HT1080 (cell line): ENCODE measurements around the gene NOPCHAP1. TPM values are rescaled to one million over a fixed set of nuclear protein-coding genes. Genes with fewer than 3 reads are reported as not detected.
"Not testable (repeated sequence)": the region's sequence is repeated elsewhere in the genome, so short reads cannot be mapped to it uniquely, and the experiment has no call there.

ENCODE experiments used
- DNase-seq: peaks from one replicate; pipeline ENCODE4 v3.0.0-alpha.2; 2015; ENCODE audit warnings: low read depth
- polyA plus RNA-seq, 2 experiments: library from polyadenylated mRNA; depleted of rRNA; stranded (reverse); fragments of >200 nt; gene quantifications; 2 replicates each; pipeline ENCODE4 v1.2.3, GENCODE V29; 2015
- total RNA-seq: library from RNA; depleted of rRNA; stranded (reverse); fragments of >200 nt; shearing (Covaris generic); gene quantifications from 2 replicates; pipeline ENCODE4 v1.2.3, GENCODE V29; 2014; rRNA removed

The NOPCHAP1 gene, protein sequence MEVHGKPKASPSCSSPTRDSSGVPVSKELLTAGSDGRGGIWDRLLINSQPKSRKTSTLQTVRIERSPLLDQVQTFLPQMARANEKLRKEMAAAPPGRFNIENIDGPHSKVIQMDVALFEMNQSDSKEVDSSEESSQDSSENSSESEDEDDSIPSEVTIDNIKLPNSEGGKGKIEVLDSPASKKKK
- 14.8 and 25.8 TPM in 2 replicates for total RNA-seq
- polyA plus RNA-seq (2015; cell fraction: cytosol; rRNA removed) = 11.5 and 16.5 TPM in 2 replicates
- 2.4 and 7.7 TPM in 2 replicates for polyA plus RNA-seq (2015; cell fraction: nucleus; rRNA removed)

DNA sequence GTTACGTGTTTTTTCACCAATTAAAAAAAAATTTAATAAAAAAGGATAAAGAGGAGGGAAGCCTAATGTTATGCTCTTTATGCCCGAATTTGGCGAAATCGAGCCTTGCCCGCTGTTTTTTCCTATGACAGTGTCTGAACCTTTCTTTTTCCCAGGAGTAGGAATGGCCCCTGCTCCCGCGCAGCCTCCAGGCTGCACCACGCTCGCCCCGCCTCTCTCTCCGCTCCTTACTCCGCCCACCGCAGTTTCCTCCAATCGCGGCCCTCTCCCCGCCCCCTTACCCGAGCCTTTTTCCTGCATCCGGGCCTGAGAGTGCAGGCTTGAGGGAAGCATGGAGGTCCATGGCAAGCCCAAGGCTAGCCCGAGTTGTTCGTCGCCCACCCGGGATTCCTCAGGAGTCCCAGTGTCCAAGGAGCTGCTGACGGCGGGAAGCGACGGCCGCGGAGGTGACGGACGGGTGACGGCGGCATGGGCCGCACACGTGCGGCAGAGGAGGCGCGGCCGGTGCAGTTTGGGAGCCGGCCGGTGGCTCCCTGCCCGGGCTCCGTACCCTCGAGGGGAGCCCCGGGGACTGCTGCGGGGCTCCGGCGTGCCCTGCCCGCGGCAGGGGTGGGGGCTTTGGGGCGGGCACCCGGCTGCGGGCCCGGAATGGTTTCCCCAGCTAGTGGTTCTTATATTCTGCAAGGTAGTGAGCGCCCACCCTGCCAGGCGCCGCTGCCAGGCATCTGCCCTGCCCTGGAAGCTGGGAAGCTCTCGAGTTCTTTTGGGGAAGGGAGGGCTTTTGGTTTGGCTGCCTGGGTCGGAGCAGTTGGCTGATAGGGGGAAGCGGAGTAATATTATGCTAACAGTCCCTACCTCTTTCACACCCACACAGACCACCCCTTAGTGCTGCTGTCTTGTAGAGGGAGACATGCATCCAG lies at the start of gene NOPCHAP1:
TSS of gene NOPCHAP1 (plus strand) at position 295 of the 920 bp plus-strand sequence. CDS start at position 332, 37 bp downstream.
- DNase-seq = peak; percentile 89

DNA sequence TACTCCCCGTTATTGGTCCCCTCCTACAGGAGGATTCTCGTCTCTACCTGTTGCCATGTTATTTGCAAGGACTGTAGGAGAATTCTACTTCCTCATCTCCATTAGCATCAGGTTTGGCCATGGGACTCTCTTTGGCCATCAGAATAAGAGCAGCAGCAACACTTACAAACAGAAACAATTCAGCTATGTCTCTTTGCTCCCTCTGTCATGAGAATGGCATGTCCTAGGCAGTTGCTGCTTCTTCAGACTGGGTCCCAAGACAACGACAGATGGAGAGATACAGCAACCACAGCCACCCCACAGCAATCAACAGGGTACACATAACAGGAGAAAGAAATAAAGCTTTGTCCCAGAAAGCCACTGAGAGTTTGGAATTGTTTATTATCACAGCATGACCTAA lies 47.7 kb upstream of the NOPCHAP1 start:
- no peak for DNase-seq

DNA sequence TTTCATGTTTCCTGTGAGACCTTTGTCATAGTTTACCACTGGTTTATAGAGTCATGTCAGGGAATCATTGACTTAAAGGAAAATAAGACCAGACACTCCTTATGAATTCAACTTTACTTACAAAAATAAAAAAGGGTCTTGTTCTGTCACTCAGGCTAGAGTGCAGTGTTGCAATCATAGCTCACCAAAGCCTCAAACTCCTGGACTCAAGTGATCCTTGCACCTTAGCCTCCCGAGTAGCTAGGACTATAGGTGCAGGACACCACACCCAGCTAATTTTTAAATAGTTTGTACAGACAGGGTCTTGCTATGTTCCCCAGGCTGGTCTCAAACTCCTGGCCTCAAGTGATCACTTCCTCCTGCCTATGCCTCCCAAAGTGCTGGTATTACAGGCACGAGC lies 47.0 kb upstream of the NOPCHAP1 start:
- DNase-seq = no peak

DNA sequence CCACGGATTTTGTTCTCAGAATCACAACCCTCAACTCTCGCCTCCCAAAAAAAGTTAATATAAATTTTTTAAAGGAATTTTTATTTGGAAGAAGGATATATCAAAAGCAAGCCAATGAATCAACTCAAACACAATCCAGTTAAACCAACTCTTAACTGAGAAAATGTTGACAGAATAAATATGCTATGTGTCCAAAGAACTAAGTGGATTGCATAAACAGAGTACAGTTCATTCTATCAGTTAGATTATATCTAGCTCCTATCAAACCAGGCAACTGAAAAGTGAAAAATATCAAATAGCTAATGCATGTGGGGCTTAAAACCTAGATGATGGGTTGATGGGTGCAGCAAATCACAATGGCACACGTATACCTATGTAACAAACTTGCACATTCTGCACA lies 44.7 kb upstream of the NOPCHAP1 start:
- no peak for DNase-seq

DNA sequence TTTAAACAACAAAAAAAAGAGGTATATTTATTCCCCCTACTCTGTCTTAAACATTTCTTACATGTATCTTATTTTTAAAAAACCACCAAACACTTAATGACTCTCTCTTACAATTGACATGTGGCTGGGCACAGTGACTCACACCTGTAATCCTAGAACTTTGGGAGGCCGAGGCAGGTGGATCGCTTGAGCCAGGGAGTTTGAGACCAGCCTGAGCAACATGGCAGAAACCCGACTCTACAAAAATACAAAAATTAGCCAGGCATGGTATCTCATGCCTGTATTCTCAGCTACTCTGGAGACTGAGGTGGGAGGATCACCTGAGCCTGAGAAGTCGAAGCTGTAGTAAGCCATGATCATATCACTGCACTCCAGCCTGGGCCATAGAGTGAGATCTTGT lies 44.0 kb upstream of the NOPCHAP1 start:
- peak; percentile 39 for DNase-seq

DNA sequence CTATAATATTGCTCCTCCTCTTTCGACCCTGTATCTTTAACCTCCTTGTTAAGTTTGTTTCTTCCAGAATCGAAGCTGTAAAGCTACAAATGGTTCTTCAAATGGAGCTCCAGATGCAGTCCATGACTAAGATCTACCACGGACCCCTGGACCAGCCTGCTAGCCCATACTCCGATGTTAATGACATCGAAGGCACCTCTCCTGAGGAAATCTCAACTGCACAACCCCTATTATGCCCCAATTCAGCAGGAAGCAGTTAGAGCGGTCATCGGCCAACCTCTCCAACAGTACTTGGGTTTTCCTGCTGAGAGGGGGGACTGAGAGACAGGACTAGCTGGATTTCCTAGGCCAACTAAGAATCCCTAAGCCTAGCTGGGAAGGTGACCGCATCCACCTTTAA lies 42.7 kb upstream of the NOPCHAP1 start:
- DNase-seq = not testable (repeated sequence)

DNA sequence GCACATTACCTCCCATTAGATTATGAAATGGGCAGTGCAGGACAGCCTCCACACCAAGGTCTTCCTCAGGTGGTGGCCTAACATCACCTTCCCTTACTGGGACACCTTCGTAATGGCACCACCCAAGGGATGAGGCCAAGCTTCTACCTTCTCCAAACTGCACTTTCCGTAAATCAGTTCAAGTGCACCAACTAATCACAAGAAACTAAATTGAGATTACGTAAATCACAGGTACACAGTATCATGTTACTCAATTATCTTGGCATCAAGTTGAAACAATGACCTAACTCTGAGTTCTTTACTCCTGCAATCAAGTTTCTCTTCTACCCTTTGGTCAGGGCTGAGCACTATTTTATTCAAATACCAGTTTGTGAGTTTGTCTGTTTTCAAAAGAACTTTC lies 41.9 kb upstream of the NOPCHAP1 start:
- no peak for DNase-seq

DNA sequence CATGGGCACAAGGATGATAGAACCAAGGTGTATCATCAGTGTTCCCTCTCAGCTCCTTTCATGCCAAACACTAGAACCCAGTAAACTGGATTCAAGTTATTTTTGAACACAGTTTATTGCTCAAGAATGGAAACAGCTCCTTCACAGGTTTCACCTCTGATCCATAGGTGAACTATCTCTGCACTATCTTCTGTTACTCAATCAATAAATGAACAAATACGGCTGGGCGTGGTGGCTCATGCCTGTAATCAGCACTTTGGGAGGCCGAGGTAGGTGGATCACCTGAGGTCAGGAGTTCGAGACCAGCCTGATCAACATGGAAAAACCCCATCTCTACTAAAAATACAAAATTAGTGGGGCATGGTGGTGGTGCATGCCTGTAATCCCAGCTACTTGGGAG lies 37.4 kb upstream of the NOPCHAP1 start:
- not testable (repeated sequence) for DNase-seq

DNA sequence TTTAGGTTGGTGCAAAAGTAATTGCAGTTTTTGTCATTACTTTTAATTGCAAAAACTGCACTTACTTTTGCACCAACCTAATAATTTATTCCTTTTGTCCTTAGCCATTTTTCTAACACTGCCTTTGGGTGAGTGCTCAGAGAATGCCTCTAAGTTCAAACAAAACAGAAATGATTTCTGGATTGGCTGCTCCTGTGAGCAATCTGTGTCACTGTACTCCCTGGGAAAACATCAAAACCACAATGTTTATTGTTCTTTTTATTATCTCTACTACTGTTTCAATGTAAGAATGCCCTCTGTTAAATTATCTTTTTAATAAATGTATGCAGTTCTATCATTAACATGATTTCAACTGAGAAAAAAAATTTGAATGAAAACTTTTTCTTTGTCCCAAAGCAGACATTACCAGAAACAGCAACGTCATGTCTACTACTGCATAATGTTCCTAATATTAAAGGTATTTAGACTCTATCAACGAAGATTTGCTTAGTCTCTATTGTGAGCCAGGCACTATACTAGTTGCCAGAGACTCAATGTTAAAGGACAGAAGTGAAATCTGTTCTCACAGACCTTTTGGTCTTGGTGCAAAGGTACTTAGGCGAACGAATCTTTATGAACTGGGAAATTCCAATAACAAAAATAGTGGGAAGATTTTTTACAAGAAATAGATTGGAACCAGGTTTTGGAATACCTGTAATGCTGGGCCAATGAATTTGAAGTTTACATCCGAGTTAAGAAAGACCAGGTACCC lies 34.2 kb upstream of the NOPCHAP1 start:
- no peak for DNase-seq

DNA sequence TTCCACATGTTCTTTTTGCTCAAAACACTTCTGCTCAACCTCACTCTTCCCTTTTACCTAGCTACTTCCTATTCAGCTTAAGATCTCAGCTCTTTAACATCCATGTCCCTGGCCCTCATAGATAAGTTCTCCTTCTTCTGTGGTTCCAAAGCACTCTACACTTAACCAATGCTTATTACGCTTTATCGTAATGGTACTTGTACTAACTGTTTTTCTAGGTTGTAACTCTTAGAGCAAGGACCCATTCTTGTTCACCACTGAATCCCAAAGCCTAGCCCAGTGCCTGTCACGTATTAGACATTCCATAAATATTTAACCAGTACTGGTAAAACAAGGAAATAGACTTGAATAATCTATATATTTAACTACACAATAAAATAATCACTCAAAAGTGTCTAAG lies 33.3 kb upstream of the NOPCHAP1 start:
- DNase-seq = no peak

DNA sequence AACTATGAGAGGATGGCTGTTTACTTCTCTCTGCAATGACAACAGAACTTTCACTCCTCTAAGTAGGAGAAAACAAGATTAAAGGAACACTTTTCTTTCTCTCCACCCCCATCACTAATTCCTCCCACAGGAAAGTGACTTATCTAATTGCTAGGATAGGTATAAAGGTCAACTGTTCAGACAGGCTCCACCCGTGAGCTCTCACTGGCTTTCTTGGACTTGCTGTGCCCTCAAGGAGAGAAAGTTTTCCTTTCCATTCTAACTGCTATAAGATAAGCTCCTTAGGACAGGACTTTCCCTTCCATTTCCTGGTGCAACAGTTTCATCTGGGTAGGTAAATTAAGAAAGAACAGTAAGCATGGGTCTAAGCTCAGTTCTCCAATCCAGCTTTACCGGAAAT lies 32.8 kb upstream of the NOPCHAP1 start:
- DNase-seq = no peak

DNA sequence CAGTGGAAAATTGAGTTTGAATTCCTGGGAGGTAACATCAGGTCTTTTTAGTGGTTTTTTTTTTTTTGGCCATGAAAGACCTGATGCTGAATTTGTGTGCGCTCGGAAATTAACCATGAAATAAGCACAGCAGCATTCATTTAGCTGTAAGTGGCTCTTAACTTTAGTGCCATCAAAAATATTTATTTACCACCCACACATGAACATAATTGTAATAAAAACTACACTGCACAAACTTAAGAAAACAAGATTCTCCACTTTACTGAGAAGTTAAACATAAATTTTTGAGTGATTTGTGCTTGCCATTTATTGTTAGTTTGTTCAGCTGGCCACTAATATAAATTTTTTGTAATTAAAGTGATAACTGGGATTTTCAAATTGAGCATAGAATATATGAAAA lies 30.4 kb upstream of the NOPCHAP1 start:
- DNase-seq = no peak

DNA sequence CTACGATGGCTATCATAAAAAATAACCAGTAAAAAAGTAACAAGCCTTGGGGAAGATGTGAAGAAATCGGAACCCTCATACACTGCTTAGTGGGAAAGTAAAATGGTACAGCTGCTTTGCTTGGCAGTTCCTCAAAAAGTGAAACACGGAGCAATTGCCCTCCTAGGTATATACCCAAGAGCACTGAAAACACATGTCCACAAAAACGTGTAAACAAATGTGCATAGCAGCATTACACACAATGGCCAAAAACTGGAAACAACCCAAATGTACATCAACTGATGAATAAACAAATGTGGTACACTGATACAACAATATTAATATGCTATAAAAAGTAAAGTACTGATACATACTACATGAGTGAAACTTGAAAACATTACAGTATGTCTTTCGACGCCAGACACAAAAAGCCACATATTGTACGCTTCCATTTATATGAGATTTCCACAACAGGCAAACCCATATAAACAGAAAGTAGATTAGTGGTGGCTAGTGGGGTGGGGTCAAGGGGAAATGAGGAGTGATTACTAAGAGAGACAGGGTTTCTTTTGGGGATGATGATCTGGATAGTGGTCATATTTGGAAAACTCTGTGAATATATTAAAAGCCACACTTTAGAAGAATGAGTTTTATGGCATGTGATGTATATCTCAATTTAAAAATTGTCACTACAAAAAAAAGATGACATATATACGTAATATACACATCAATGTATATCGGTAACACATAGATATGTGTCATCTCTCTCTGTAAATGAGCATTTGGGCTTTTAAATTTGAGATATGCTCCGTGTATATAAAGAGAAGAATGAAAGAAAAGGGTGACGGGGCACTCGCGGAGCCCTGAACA lies 29.0 kb upstream of the NOPCHAP1 start:
- peak; percentile 10 for DNase-seq

DNA sequence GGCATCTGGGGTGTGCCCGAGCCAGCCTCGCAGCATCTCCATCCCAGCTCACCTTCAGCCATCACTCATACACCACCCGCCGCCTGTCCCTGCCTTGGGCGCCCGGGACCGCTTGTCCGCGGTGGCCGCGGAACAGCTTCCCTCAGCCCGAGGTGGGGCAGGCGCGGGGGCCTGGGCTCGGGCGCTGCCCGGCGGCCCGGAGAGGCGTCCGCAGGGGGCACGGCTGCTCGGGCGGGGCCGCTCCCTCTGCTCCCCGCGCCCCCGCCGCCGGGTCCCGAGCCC lies 28.5 kb upstream of the NOPCHAP1 start:
- no peak for DNase-seq

DNA sequence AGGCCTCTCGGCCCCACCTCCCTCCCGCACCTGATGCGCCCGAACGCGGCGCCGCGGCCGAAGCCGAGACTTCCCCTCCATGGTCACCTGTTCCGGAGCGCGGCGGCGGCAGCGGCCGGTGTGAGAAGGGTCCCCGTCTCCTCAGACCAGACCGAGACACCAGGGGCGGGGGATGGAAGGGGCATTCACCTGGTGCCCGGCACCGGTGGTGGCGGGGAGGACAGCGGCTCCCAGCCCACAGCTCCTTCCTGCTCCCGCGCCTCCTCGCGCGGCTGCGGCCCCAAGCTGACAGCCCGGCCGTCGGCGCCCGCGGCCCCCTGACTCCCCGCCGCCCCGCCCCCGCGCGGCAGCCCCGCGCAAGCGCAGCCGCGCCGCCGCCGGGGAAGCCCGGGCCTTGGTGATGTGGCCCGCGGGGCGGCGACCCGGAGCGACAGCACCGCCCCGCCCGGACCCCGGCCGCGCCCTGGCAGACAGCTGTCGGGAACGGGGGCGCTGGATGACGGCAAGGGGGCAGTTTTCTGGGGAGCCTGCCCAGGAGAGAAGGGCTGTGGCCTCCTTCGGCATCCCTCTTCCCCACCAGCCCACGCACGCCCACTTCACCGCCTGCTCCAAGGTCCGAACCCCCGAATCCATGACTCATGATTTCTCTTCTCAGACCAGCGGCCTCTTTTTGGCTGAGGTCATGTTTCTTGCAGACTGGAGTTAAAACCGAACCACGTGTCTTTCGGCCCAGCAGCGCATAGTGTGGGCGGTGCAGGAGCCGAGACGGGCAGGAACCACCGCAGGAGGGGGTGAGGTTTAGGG lies 27.9 kb upstream of the NOPCHAP1 start, which contains the start of gene SLC41A2:
TSS of gene SLC41A2 (minus strand) at position 290 of the 804 bp plus-strand sequence. CDS start 29,763 bp downstream, outside the sequence.
- DNase-seq = peak; percentile 93

DNA sequence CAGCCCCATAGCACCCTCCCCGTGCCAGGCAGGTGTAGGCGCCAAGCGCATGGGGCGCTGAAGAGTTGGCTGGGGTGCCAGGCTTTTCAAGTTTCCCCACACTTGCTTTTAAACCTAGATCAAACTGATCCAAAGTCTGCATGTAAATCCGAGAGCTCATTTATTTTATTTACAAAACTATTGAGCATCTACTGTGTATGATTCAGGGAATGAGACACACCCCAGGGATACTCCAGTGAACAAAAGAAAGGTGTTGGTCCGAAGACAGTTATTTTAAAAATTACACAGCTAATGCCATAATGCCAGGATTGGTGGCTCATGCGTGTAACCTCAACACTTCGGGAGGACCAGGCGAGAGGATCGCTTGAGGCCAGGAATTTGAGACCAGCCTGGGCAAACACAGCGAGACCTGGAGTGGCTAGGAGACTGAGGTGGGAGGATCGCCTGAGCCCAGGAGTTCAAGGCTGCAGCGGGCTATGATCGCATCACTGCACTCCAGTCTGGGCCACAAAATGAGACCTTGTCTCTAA lies 27.2 kb upstream of the NOPCHAP1 start:
- no peak for DNase-seq

DNA sequence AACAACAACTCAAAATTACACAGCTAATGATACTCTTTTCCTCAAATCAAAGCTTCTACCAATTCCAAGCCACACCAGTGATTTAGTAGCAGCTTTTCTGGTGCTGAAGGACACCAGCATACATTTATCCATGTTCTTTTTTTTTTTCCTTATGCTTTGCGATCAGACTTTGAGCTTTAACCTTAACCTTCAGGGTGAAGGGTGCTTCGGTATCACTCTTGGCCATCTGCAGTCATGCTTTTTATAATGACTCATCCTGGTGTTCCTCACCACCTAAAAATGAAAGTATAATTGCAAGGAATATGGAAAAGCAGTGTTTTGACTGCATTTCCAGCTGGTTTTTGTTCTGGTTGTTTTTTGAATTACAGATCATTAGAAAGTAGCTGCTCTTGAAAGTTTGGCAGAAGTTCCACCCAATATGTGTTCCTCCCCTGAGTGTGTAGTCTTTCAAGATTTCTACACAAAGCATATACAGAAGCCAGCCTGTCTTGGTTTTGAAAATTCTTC lies 26.7 kb upstream of the NOPCHAP1 start:
- peak; percentile 55 for DNase-seq

DNA sequence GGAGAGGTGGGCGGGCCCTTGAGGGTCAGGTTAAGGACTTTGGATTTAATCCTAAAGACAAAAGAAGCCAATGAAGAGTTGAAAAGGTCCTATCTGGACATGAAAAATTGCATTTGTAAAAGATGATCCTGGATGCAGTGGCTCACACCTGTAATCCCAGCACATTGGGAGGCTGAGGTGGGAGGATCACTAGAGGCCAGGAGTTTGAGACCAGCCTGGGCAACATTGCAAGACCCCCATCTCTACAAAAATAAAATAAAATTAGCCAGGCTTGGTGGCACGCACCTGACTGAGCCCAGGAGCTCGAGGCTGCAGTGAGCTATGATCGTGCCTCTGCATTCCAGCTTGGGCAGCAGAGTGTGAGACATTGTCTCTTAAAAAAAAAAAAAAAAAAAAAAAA lies 25.7 kb upstream of the NOPCHAP1 start:
- DNase-seq = no peak

DNA sequence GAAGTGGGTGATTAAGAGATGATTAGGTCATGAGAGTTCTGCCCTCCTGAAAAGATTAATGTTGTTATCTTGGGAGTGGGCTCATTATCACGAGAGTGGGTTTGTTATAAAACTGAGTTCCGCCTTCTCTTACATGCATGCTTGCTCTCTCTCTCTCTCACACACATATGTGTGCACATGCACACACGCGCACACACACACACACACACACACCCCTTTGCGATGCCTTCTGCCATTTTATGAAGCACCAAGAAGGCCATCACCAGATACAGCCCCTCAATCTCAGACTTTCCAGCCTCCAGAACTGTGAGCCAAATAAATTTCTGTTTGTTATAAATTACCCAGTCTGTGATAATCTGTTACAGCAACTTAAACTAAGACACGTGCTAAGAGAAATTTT lies 22.4 kb upstream of the NOPCHAP1 start:
- no peak for DNase-seq
